Naive thymus-derived CD4-positive, alpha-beta T cell (primary cell): ENCODE data around the gene MSRB2. TPM values are rescaled to one million over a fixed set of nuclear protein-coding genes. Genes with fewer than 3 reads are reported as not detected.

Experiments
- ATAC-seq: fragments of 150-1000 bp; cut with Tn5 transposase; 2 replicates; pipeline ENCODE4 v1.10.0; 2021; ENCODE audit warnings: mild to moderate bottlenecking, moderate library complexity
- CTCF ChIA-PET: fragments of 350-600 bp; sonication (Branson Sonifier 250); formaldehyde crosslinking; loops from one replicate; lab custom pipeline; 2021; ENCODE audit warnings: antibody characterized with exemption; lab: Charles Lee
- POLR2A ChIA-PET: fragments of 350-600 bp; sonication (Branson Sonifier 250); formaldehyde crosslinking; loops from one replicate; lab custom pipeline; 2021; ENCODE audit warnings: antibody characterized with exemption, inconsistent platforms; lab: Charles Lee
- DNase-seq, 9 donors: peaks; one replicate each; pipeline versions ENCODE4 v3.0.0 to v3.0.0-alpha.2; 2020 to 2022; ENCODE audit warnings: mixed read lengths in 1 of 9
- H3K27ac ChIP-seq: one replicate; pipeline ENCODE4 v1.7.0; 2013; ENCODE audit warnings: mild to moderate bottlenecking, low read depth, low read length, moderate library complexity
- H3K27me3 ChIP-seq, 2 donors: one replicate each; pipeline ENCODE4 v1.7.0; 2013; ENCODE audit warnings: low read length in 2 of 2, mild to moderate bottlenecking in 2 of 2, moderate library complexity in 2 of 2; ENCODE audit not compliant: control insufficient read depth in 2 of 2, insufficient read depth in 2 of 2
- H3K36me3 ChIP-seq, 3 experiments: 1 replicate in 2 of 3; 2 replicates in 1 of 3; pipeline ENCODE4 v1.7.0; 2013; ENCODE audit warnings: low read length in 3 of 3, mild to moderate bottlenecking in 3 of 3, moderate library complexity in 1 of 3; ENCODE audit not compliant: insufficient read depth in 3 of 3, control insufficient read depth in 2 of 3
- H3K4me1 ChIP-seq, 2 donors: one replicate each; pipeline ENCODE4 v1.7.0; 2013; ENCODE audit warnings: low read length in 2 of 2, mild to moderate bottlenecking in 2 of 2, moderate library complexity in 1 of 2; ENCODE audit not compliant: control insufficient read depth in 2 of 2, insufficient read depth in 2 of 2
- H3K4me3 ChIP-seq: 2 replicates; pipeline ENCODE4 v1.7.0; 2013; ENCODE audit warnings: mild to moderate bottlenecking, low read length
- H3K9me3 ChIP-seq, 3 experiments: 1 replicate in 2 of 3; 2 replicates in 1 of 3; pipeline ENCODE4 v1.7.0; 2013; ENCODE audit warnings: low read length in 3 of 3; ENCODE audit not compliant: control insufficient read depth in 2 of 3
- H3K27ac Mint-ChIP-seq, 9 donors: one replicate each; pipeline ENCODE4 v1.8.0; 2020 to 2022; ENCODE audit warnings: mixed read lengths in 9 of 9, mild to moderate bottlenecking in 8 of 9, moderate library complexity in 5 of 9, inconsistent platforms in 2 of 9
- H3K27me3 Mint-ChIP-seq, 5 donors: one replicate each; pipeline ENCODE4 v1.8.0; 2021 to 2022; ENCODE audit warnings: mixed read lengths in 5 of 5, mild to moderate bottlenecking in 1 of 5
- H3K36me3 Mint-ChIP-seq, 5 donors: one replicate each; pipeline ENCODE4 v1.8.0; 2020 to 2022; ENCODE audit warnings: mixed read lengths in 5 of 5, mild to moderate bottlenecking in 3 of 5, inconsistent platforms in 1 of 5
- H3K4me1 Mint-ChIP-seq, 7 donors: one replicate each; pipeline ENCODE4 v1.8.0; 2020 to 2022; ENCODE audit warnings: mixed read lengths in 7 of 7, mild to moderate bottlenecking in 3 of 7, inconsistent platforms in 1 of 7
- H3K4me3 Mint-ChIP-seq, 10 donors: one replicate each; pipeline ENCODE4 v1.8.0; 2020 to 2022; ENCODE audit warnings: mild to moderate bottlenecking in 10 of 10, mixed read lengths in 10 of 10, moderate library complexity in 6 of 10, inconsistent platforms in 2 of 10
- H3K9me3 Mint-ChIP-seq, 11 donors: one replicate each; pipeline ENCODE4 v1.8.0; 2020 to 2022; ENCODE audit warnings: mixed read lengths in 11 of 11, mild to moderate bottlenecking in 4 of 11, inconsistent platforms in 1 of 11, moderate library complexity in 1 of 11
- intact Hi-C, 2 donors: fragments of 100-400 bp; cut with micrococcal nuclease; formaldehyde crosslinking; loops; one replicate each; pipeline ENCODE4 v1.15.1; 2023
- polyA plus RNA-seq, 2 donors: library from polyadenylated mRNA; unstranded; fragments of 300-500 nt; fragmentation: Illumina TruSeq; gene quantifications; one replicate each; pipeline ENCODE4 v1.2.3, GENCODE V29; 2021
- total RNA-seq, 6 experiments: library from RNA in 5 of 6; stranded (reverse) in 5 of 6; gene quantifications; 1 replicate in 5 of 6; 2 replicates in 1 of 6; pipeline ENCODE4 v1.2.3 and lab custom pipeline; 2021 to 2026

The MSRB2 gene
- total RNA-seq (10 to 100 TPM in 1 of 5 experiments, 1 to 10 TPM in 4; 4.7 to 11.9 (median 9.0) TPM), polyA plus RNA-seq (10 to 100 TPM; 13.1 to 16.9 TPM), total RNA-seq (lab: John Stamatoyannopoulos, UW) (2.8 reads per million, percentile 15 among the genes with 10 or more reads in this experiment)

- Mint-ChIP-seq H3K4me1 (peaks cover 30 to 45% (median 43%) of the 10 kb centered on the region in 7 donors), H3K27me3 (peaks cover 0 to 22% (median 0%) of the 10 kb centered on the region in 5 donors), H3K27ac (peak within 1 kb of the TSS; percentile 84 to 97 (median 94)), H3K9me3 (peaks cover 0 to 21% (median 4%) of the 10 kb centered on the region in 11 donors), H3K36me3 (peaks cover 0 to 15% (median 1%) of the 10 kb centered on the region in 5 donors), H3K4me3 (peak within 1 kb of the TSS; percentile 85 to 100 (median 94))
- peak; percentile 34 to 70 (median 58) for DNase-seq
- H3K27me3 ChIP-seq = no peaks in the 10 kb centered on the region
- CTCF ChIA-PET = no interaction called here
- peak within 1 kb of the TSS; percentile 66 for H3K4me3 ChIP-seq
- intact Hi-C loops = loop anchor here (1.0 to 10.0 kb wide), 15 partner anchors 27 to 1921 kb away; partner anchors contain the start of genes DNAJC1 (in 2 of the 2), BMI1 (in 1 of the 2), ENKUR (in 1 of the 2) and MLLT10 (in 1 of the 2)
- H3K36me3 ChIP-seq = no peaks in the 10 kb centered on the region
- peak within 1 kb of the TSS; percentile 74 for H3K27ac ChIP-seq
- H3K4me1 ChIP-seq = peaks cover 13 to 20% of the 10 kb centered on the region in 2 donors
- POLR2A ChIA-PET = no interaction called here
- ATAC-seq = peak; percentile 83
- peaks cover 0 to 6% (median 0%) of the 10 kb centered on the region in 3 experiments for H3K9me3 ChIP-seq
Observed at GRCh38 chr10:23095404-23095965, at the start of gene MSRB2. TSS of gene MSRB2 (plus strand) at chr10:23095579. CDS start at chr10:23095609, 30 bp downstream.

- H3K27ac ChIP-seq = no peak overlapping the region
- intact Hi-C loops = no loop called here
- DNase-seq (no peak), ATAC-seq (no peak)
- Mint-ChIP-seq H3K36me3 (no peaks in the 10 kb centered on the region), H3K4me3 (no peak overlapping the region), H3K4me1 (no peaks in the 10 kb centered on the region), H3K27me3 (peaks cover 7 to 29% (median 13%) of the 10 kb centered on the region in 5 donors), H3K27ac (no peak overlapping the region), H3K9me3 (peaks cover 0 to 4% (median 0%) of the 10 kb centered on the region in 11 donors)
- H3K4me3 ChIP-seq = no peak overlapping the region
- no peaks in the 10 kb centered on the region for H3K9me3 ChIP-seq
- ChIA-PET CTCF (no interaction called here), POLR2A (no interaction called here)
- H3K4me1 ChIP-seq = no peaks in the 10 kb centered on the region
- no peaks in the 10 kb centered on the region for H3K27me3 ChIP-seq
- H3K36me3 ChIP-seq = no peaks in the 10 kb centered on the region
Observed at GRCh38 chr10:23046027-23046426, 49.4 kb upstream of the MSRB2 start.

GRCh38 chr10:23047201-23048050 lies 48.0 kb upstream of the MSRB2 start:
- ChIA-PET CTCF (interaction anchor here (0.8 kb wide), 1 partner anchor 52 kb away, joined by 4 read pairs; no protein-coding TSS in a partner anchor), POLR2A (no interaction called here)
- H3K36me3 ChIP-seq = no peaks in the 10 kb centered on the region
- no peak overlapping the region for H3K4me3 ChIP-seq
- H3K9me3 ChIP-seq = no peaks in the 10 kb centered on the region
- intact Hi-C loops = no loop called here
- DNase-seq = no peak
- no peaks in the 10 kb centered on the region for H3K4me1 ChIP-seq
- H3K36me3 Mint-ChIP-seq = no peaks in the 10 kb centered on the region
- peaks cover 9 to 33% (median 17%) of the 10 kb centered on the region in 5 donors for H3K27me3 Mint-ChIP-seq
- H3K9me3 Mint-ChIP-seq = peaks cover 0 to 4% (median 0%) of the 10 kb centered on the region in 11 donors
- no peaks in the 10 kb centered on the region for H3K27me3 ChIP-seq
- H3K27ac ChIP-seq = no peak overlapping the region
- no peak overlapping the region for H3K27ac Mint-ChIP-seq
- no peak overlapping the region for H3K4me3 Mint-ChIP-seq
- no peaks in the 10 kb centered on the region for H3K4me1 Mint-ChIP-seq
- no peak for ATAC-seq

GRCh38 chr10:23048191-23048590 lies 47.2 kb upstream of the MSRB2 start:
- intact Hi-C loops = no loop called here
- Mint-ChIP-seq H3K27me3 (peaks cover 9 to 32% (median 16%) of the 10 kb centered on the region in 5 donors), H3K9me3 (peaks cover 0 to 1% (median 0%) of the 10 kb centered on the region in 11 donors), H3K36me3 (no peaks in the 10 kb centered on the region), H3K4me3 (no peak overlapping the region), H3K27ac (no peak overlapping the region), H3K4me1 (no peaks in the 10 kb centered on the region)
- H3K27me3 ChIP-seq = no peaks in the 10 kb centered on the region
- CTCF ChIA-PET = no interaction called here
- H3K36me3 ChIP-seq = no peaks in the 10 kb centered on the region
- no peak overlapping the region for H3K4me3 ChIP-seq
- H3K4me1 ChIP-seq = no peaks in the 10 kb centered on the region
- H3K27ac ChIP-seq = no peak overlapping the region
- H3K9me3 ChIP-seq = no peaks in the 10 kb centered on the region
- ATAC-seq (no peak), DNase-seq (no peak)
- POLR2A ChIA-PET = interaction anchor here (0.6 kb wide), 1 partner anchor 28 kb away, joined by 5 read pairs; no protein-coding TSS in a partner anchor

GRCh38 chr10:23051278-23051677 lies 44.1 kb upstream of the MSRB2 start:
- CTCF ChIA-PET = no interaction called here
- H3K4me1 Mint-ChIP-seq = no peaks in the 10 kb centered on the region
- no peaks in the 10 kb centered on the region for H3K4me1 ChIP-seq
- ATAC-seq (no peak), DNase-seq (no peak)
- H3K9me3 ChIP-seq = no peaks in the 10 kb centered on the region
- POLR2A ChIA-PET = no interaction called here
- H3K27me3 Mint-ChIP-seq = peaks cover 12 to 29% (median 16%) of the 10 kb centered on the region in 5 donors
- intact Hi-C loops = no loop called here
- no peaks in the 10 kb centered on the region for H3K36me3 Mint-ChIP-seq
- no peaks in the 10 kb centered on the region for H3K27me3 ChIP-seq
- H3K27ac Mint-ChIP-seq = no peak overlapping the region
- H3K4me3 ChIP-seq = no peak overlapping the region
- no peak overlapping the region for H3K4me3 Mint-ChIP-seq
- no peak overlapping the region for H3K27ac ChIP-seq
- H3K9me3 Mint-ChIP-seq = no peaks in the 10 kb centered on the region
- no peaks in the 10 kb centered on the region for H3K36me3 ChIP-seq

GRCh38 chr10:23051855-23052331 lies 43.5 kb upstream of the MSRB2 start:
- Mint-ChIP-seq H3K9me3 (no peaks in the 10 kb centered on the region), H3K27me3 (peaks cover 16 to 31% (median 21%) of the 10 kb centered on the region in 5 donors), H3K27ac (no peak overlapping the region), H3K4me1 (no peaks in the 10 kb centered on the region), H3K4me3 (no peak overlapping the region), H3K36me3 (no peaks in the 10 kb centered on the region)
- intact Hi-C loops = no loop called here
- POLR2A ChIA-PET = no interaction called here
- Histone ChIP-seq H3K4me1 (no peaks in the 10 kb centered on the region), H3K9me3 (no peaks in the 10 kb centered on the region), H3K4me3 (no peak overlapping the region), H3K27me3 (no peaks in the 10 kb centered on the region), H3K36me3 (no peaks in the 10 kb centered on the region), H3K27ac (no peak overlapping the region)
- DNase-seq = no peak
- no peak for ATAC-seq
- CTCF ChIA-PET = no interaction called here
